Measurements from ENCODE around the gene SPCS1.

DNA sequence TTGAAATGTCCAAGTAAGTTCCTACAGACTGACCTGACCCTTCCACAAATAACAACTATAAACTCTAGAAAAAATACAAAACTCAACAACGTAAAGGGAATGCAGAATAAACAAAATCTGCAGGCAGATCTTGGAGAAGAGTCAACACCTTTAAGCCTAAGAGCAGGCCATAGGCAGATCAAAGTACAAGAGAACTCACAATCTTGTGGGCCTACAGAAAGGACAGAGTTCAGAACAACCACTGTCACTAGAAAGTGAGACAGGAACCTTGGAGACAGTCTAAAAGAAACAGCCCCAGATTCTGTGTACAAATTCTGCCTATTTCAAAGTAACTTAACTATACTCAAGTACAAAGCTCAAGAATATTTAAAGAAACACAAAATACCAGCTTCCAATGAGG is 33.8 kb downstream of the SPCS1 start:
- no peak for TF ChIP-seq HBP1 (CRISPR knock-in tag; IDR thresholded peaks at IDR 0.05)
- TF ChIP-seq POLR2AphosphoS5 (IDR thresholded peaks at IDR 0.05; ENCODE audit: control insufficient read depth, insufficient read depth, low read depth, low read length), result no peak
- TF ChIP-seq HNRNPLL (IDR thresholded peaks at IDR 0.05; ENCODE audit: low read depth, low read length, poor library complexity, severe bottlenecking), result no peak
- TF ChIP-seq, protein P1, sequence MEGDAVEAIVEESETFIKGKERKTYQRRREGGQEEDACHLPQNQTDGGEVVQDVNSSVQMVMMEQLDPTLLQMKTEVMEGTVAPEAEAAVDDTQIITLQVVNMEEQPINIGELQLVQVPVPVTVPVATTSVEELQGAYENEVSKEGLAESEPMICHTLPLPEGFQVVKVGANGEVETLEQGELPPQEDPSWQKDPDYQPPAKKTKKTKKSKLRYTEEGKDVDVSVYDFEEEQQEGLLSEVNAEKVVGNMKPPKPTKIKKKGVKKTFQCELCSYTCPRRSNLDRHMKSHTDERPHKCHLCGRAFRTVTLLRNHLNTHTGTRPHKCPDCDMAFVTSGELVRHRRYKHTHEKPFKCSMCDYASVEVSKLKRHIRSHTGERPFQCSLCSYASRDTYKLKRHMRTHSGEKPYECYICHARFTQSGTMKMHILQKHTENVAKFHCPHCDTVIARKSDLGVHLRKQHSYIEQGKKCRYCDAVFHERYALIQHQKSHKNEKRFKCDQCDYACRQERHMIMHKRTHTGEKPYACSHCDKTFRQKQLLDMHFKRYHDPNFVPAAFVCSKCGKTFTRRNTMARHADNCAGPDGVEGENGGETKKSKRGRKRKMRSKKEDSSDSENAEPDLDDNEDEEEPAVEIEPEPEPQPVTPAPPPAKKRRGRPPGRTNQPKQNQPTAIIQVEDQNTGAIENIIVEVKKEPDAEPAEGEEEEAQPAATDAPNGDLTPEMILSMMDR (IDR thresholded peaks at IDR 0.05 in 2 of 3, conservative IDR thresholded peaks at IDR 0.05 in 1 of 3; ENCODE audit: insufficient read depth in 2 of 3, low read depth in 1 of 3, low read length in 3 of 3), result no peak
- TF ChIP-seq ZNF707 (CRISPR knock-in tag; conservative IDR thresholded peaks at IDR 0.05), result no peak
- TF ChIP-seq, protein P2, sequence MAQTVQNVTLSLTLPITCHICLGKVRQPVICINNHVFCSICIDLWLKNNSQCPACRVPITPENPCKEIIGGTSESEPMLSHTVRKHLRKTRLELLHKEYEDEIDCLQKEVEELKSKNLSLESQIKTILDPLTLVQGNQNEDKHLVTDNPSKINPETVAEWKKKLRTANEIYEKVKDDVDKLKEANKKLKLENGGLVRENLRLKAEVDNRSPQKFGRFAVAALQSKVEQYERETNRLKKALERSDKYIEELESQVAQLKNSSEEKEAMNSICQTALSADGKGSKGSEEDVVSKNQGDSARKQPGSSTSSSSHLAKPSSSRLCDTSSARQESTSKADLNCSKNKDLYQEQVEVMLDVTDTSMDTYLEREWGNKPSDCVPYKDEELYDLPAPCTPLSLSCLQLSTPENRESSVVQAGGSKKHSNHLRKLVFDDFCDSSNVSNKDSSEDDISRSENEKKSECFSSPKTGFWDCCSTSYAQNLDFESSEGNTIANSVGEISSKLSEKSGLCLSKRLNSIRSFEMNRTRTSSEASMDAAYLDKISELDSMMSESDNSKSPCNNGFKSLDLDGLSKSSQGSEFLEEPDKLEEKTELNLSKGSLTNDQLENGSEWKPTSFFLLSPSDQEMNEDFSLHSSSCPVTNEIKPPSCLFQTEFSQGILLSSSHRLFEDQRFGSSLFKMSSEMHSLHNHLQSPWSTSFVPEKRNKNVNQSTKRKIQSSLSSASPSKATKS (CRISPR knock-in tag; IDR thresholded peaks at IDR 0.05), result no peak
- no peak for TF ChIP-seq NR2F6 (CRISPR knock-in tag; IDR thresholded peaks at IDR 0.05)
- TF ChIP-seq JUNB (CRISPR knock-in tag; conservative IDR thresholded peaks at IDR 0.05), result no peak
- TF ChIP-seq, protein P3, sequence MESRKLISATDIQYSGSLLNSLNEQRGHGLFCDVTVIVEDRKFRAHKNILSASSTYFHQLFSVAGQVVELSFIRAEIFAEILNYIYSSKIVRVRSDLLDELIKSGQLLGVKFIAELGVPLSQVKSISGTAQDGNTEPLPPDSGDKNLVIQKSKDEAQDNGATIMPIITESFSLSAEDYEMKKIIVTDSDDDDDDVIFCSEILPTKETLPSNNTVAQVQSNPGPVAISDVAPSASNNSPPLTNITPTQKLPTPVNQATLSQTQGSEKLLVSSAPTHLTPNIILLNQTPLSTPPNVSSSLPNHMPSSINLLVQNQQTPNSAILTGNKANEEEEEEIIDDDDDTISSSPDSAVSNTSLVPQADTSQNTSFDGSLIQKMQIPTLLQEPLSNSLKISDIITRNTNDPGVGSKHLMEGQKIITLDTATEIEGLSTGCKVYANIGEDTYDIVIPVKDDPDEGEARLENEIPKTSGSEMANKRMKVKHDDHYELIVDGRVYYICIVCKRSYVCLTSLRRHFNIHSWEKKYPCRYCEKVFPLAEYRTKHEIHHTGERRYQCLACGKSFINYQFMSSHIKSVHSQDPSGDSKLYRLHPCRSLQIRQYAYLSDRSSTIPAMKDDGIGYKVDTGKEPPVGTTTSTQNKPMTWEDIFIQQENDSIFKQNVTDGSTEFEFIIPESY (CRISPR knock-in tag; IDR thresholded peaks at IDR 0.05), result no peak

Data from K562 (cell line).